Measurements from ENCODE around the gene CPSF4L.
"Not testable (repeated sequence)": the region's sequence is repeated elsewhere in the genome, so short reads cannot be mapped to it uniquely, and the experiment has no call there.

CPSF4L gene, protein sequence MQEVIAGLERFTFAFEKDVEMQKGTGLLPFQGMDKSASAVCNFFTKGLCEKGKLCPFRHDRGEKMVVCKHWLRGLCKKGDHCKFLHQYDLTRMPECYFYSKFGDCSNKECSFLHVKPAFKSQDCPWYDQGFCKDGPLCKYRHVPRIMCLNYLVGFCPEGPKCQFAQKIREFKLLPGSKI

DNA sequence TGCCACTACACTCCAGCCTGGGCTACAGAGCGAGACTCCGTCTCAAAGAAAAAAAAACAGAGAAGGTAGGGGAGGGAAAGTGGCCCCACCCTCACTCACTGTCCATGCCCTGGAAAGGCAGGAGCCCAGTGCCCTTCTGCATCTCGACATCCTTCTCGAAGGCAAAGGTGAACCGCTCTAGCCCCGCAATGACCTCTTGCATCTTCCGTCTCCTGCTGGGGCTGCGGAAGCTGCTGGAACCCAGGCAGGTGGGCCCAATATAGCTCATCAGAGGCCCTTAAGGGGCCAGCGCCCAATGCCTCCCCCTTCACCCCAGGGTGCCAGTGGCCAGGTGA is at the start of gene CPSF4L:
TSS of gene CPSF4L (minus strand) at position 264 of the 335 bp plus-strand sequence. CDS start at position 202, 62 bp downstream.
- no peak for DNase-seq

DNA sequence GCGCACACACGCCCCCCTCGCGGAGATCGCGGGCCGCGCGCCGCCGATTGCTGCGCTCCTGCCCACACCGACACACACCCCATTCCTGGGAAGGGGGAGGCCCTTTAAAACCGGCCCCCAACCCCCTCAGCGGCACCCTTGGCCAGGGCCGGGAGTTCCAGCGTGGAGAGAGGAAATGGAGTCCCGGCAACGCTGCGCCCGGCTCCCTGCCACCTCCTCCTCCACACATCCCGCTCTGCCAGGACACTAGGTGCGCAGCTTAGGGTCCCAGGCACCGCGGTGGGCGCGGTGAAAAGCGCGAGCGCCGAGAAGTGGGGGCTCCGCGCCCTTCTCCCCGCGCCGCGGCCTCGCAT is 49.7 kb upstream of the CPSF4L start:
- no peak for DNase-seq

DNA sequence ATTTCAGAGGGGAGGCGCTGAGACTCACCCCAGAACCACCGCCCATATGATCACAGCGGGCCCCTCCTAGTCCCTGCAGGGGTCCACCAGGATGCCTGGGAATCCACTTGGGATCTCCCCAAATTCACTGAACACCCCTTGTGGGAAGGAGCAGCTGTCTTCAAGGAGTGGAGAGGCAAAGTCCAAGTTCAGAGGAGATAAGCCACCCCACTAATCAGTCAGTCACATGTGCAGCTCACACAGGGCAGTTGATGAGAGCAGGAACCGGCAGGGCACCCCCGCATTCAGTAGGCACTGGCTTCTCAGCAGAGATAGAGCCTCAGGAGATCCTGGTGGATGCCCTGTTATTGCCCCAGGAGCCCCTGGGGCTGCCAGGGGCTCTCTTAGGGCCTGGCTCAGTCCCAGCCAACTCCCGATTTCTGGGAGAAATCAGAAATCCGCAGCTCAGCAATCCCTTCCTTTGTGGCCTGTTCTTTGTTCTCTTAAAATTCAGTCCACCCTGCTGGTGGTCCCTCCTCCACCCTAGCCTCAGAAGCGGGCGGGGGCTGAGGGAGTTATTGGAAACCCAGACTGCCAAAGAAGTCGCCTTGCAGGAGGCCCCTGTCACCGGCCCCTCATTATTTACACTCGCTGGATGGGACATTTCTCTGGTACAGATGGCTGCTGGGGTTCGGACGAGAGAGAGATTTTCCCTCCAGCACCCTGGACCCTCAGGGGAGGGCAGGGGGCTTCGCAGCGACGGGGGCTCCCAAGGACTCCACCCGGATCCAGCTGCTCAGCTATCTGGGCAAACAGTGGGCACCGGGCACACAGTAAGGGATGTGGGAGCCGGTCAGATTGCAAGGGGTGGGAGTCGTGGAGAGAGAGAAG is 48.3 kb upstream of the CPSF4L start:
- DNase-seq: no peak

DNA sequence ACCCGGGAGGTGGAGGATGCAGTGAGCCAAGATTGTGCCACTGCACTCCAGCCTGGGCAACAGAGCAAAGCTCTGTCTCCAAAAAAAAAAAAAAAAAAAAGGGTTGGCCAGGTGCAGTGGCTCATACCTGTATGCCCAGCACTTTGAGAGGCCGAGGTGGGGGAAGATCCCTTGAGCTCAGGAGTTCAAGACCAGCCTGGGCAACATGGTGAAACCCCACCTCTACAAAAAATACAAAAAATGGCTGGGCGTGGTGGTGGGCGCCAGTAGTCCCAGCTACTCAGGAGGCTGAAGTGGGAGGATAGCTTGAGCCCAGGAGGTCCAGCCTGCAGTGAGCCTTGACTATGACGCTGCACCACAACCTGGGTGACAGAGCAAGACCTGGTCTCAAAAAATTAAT is 47.3 kb upstream of the CPSF4L start:
- DNase-seq: not testable (repeated sequence)

DNA sequence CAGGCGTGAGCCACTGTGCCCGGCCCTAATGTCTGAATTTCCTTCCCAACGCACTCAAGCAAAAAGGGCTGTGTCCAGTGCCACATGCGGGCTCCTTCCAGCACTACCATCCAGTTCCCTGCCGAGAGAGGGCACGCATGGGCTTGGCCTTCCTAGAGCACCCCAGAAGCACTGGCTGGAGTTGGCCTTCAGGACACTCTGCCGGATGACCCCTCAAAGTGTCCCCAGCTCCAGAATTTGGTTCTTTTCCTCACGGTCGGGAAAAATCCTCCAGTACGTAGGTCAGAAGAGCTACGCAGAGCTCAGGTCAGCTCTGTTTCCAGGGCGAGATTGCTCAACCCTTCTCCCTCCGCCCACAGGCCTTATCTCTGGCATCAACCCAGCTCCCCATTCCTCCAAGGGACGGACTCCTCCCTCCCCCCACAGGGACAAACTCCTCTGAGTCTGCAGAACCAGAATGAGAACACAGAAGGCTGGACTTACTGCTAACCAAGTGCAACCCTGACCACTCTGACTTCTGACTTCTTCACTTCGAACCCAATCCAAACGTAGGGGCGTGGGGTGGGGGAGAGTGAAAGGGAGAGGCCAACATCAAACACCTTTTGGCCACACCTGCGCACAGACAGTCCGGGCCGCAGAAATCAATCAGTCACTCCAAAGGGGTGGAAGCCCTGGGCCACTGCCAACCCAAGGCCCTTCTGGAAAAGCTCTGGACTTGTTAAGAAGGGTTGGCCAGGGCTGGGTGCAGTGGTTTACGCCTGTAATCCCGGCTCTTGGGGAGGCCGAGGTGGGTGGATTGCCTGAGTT is 46.5 kb upstream of the CPSF4L start:
- no peak for DNase-seq

DNA sequence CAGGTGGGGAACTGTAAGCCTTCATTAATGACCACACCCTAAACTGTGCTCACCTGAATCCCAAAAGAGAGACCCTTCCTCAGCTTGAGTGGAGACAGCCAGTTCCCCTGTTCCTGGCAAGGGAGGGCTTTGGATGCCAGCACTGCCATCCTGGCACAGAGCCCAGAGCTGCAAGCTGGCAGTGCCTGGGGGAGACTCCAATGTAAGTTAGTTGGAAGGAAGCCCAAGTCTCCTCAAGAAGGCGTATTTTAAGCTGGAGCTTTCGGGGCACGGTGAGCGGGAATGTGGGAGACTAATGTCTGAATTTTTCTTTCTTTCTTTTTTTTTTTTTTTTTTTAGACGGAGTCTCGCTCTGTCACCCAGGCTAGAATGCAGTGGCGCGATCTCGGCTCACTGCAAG is 45.5 kb upstream of the CPSF4L start:
- no peak for DNase-seq

DNA sequence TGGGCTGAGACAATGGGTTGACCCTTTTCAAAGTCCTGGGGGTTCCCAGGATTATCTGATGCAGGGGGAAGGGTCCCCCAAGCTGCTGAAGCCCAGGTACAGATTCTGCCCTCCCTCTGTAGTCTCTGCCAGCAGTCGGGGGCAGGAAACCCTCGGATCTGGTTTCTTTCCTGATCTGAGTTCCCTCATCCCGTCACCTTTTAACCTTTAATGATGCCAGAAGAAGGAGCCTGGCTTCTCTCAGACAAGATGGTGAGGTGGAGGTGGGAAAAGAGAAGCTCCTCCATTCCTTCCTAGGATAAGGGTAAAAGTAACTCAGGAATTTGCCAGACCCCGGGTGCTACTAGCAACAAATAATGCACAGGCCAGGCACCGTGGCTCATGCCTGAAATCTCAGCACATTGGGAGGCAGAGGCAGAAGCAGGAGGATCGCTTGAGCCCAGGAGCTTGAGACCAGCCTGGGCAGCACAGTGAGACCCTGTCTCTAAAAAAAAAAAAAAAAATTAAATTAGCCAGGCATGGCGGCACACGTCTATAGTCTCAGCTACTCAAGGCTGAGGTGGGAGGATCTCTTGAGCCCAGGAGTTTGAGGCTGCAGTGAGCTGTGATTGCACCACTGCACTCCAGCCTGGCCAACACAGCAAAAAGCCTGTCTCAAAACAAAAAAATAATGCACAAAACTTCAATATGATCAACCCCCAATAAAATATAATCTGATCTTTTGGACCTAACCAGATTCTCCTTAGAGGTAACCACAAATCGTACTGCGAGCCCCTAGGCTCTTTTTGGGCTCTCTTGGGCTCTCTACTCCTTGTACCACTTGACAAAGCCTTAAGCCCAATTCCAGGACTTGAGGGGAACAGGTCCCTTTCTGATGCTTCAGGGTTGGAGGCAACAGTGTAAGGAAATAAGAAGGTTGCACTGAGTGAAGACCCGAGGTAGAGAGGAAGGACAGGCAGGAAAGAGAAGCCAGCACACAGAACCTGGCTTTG is 44.5 kb upstream of the CPSF4L start:
- DNase-seq: no peak

DNA sequence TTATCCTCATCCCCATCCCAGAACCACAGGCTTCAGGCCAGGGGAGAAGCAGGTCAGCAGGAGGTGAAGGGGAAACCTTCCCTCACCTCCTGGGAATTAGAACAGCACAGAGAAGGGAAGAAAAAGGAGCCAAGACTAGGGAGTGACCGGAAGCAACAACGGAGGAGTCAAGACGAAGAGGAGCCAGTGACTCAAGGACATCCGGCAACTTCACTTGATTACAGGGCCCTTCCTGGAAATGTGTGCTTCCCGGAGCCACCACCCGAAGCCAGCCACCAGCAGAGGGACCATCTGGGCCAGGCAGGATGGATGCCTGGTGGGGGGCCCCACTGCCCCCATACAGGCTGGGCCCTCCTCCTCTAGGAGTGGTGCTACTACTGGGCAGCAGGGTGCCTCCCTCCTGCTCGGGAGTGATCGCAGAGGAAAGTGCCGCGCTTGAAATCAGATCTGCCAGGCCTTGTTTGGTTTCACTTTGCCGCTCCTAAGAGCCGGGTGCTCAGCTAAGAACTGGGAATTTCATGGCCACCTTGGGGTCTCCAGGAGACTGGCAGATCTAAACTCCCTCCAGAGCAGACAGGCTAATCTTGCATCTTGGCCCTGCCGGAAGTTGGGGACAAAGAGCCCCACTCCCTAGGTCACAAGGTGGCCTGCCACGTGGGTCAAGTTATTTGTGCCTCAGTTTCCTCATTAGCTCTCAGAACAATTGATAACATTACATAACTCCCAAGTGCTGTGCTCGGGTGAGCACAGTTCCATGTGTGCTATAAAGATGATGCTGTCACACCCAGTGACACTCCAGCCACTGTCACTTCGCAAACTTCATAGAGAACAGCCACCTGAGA is 43.5 kb upstream of the CPSF4L start:
- DNase-seq: peak in 1 of 2 donors; percentile 35

DNA sequence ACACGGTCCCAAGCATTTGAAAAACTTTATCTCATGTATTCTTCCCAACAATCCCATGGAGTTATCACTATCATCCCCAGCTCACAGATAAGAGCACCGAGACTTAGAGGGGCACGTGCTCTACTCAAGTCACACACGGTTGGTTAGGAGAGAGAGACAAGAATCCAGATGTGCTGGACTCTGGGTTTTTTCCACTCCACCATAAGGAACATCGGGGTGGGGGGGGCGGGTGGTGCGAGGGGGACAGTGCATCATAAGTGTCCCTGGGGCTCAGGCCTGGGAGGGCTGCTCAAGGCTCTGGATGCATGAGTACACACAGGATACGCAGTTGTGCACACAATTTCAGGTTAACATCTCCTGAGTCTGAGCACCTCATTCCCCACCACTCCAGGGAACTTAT is 42.8 kb upstream of the CPSF4L start:
- DNase-seq: no peak

DNA sequence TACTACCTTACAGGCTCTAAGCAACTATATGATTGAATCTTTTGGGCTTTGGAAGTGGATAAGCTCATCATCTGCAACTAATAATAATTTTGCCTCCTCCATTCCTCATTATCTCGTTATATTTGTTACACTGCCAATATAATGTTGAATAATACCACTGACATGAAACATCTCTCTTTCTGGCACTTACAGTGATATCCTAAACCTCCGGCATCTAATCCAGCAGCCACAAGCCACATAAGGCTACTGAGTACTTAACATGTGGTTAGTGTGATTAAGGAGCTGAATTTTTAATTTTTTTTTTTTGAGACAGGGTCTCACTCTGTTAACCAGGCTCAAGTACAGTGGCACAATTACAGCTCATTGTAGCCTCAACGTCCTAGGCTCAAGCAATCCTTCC is 40.5 kb upstream of the CPSF4L start:
- no peak for DNase-seq

DNA sequence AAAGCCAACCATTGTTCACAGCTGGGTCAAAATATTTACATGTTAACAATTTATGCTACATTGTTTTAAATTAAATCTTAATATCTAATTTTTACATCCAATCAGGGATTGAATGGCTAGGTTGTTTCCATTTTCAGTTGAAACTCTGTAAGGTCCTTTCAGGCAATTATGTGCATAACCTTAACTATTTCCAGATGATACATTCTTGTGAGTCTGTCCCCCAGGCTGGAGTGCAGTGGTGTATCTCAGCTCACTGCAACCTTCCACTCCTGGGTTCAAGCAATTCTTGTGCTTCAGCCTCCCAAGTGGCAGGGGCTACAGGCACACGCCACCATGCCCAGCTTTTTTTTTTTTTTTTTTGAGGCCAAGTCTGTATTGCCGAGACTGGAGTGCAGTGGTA is 39.7 kb upstream of the CPSF4L start:
- DNase-seq: no peak

DNA sequence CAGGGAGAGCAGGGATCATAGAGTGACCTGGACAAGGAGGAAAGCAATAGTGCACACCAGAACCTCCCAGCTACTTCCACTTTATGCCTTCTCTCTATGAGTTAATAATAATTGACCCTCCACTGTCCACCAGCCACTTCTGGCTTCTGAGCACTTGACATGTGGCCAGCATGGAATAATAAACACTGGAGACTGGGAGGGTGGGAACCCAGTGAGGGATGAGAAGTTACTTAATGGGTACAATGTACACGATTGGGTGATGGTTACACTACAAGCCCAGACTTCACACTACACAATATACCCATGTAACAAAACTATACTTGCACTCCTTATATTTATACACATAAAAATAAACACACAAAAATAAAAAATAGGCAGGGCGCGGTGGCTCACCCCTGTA is 38.7 kb upstream of the CPSF4L start:
- no peak for DNase-seq

DNA sequence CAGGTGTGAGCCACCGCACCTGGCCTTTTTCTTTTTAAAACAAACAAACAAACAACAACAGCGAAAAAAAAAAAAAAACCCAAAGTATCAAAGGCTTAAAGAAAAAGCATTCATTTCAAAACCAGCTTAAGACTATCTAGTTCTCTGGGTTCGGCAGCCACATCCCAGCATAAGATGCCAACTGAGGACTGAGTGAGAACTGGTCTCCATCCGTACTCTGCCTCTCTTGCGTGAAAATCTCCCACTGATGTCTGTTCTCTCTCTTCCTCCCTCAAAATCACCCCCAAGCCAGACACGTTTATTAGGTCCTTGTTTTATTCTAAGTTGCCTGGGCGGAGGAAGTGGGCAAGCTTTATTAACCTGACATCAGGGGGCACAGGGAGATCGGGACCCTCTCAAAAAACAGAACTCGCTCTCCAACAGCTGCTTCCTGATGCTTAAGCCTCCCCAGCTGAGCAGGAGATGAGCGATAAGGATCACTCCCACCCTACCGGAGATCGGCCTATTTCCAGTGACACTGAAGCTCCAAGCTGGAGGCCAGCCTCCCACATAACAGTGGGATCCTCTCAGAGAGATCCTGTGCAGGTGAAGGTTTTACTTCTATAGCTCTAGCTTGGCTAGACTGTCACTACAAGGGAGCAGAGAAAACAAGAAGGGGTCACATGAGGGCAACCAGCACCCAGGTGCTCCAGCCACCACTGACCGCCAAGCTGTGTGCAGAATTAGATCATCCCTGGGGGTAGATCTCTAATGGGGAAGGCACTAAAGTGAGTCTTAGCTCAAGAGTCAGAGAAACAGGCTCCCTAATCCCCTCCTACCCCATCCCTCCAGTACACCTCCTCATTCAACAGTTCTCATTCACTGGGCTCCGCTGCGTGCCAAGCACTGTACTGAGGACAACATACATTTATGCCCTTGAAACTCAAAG is 36.5 kb upstream of the CPSF4L start:
- no peak for DNase-seq

DNA sequence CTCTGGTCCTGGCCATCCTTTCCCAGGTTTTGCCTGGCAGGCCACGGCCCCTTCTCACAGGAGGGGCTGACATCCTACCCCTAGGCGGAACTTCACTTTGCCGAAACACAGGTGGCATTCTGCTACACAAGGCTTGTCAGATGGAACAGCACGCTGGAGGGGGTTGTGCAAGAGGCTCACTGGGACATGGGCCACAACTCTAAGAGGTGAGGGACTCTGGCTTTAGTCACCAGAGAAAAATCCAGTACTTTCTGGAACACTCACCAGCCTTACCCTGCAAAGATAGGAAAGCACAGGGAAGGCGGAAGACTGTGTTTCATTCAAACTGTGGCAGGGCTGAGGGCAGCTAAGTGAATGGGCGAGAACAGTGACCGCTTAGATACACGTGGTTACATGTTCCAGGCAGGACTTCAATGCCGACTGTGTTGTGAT is 31.8 kb upstream of the CPSF4L start:
- DNase-seq: no peak

DNA sequence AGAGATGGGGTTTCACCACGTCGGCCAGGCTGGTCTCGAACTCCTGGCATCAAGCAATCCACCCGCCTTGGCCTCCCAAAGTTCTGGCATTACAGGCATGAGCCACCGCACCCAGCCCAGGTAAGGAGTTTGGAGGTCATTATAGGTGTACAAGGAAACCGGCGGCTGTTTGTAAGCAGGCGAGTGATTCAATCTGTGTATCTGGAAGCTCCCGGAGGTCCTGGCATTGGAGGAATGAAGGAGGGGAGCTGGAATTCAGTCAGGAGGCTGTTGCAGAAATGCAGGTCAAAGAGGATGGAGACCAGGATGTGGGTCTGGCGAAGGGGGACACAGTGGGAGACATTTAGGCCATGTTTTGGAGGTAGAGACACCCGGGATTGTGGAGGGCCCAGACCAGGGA is 31.4 kb upstream of the CPSF4L start:
- DNase-seq: no peak

DNA sequence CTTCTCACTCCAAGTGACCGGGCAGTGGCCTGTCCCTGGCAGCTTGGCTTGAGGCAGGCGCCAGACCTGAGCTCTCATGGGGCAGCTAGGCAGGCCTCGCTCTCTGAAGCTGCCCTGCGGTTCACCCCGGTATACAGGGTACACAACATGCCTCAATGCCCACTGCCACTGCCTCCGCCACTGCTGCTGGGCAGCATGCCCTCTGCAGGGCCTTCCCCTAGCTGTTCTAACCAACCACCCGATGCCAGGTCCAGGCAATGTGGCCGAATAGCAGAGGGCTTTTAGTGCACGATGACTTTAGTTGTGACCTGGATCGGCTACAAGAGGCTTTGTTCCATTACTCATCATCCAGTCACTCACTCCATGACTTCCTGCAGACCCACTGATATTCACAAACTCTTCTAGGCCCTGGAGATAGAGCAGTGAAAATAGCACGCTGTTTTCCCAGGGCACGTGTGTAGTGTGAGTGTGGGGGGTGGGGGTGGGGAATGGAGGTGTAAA is 30.4 kb upstream of the CPSF4L start:
- DNase-seq: no peak

DNA sequence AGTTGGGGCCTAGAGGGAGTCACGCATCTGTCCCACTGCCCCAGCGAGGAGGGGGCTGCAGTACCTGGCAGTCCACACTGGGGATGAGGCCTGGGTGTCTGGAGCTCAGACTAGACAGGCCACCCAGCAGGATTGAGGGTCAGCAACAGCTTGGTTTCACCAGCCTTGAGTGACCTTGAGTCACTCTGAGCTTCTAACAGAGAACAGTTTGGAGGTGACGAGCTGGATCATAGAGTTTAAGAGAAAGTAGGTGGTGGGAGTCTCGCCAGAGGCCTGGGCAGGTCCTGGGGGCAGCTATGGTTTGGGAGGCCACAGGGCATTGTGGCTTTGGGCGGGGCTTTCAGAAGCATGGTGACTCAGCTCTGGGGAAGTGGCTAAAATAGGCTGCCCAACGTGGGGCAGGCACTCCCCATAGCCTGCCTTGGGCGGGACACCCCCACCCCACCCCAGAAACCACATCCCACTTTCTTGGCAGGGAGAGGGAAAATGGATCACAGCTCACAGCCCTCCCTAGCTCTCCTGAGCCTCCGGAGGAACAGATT is 29.7 kb upstream of the CPSF4L start:
- peak; percentile 9 to 61 for DNase-seq

DNA sequence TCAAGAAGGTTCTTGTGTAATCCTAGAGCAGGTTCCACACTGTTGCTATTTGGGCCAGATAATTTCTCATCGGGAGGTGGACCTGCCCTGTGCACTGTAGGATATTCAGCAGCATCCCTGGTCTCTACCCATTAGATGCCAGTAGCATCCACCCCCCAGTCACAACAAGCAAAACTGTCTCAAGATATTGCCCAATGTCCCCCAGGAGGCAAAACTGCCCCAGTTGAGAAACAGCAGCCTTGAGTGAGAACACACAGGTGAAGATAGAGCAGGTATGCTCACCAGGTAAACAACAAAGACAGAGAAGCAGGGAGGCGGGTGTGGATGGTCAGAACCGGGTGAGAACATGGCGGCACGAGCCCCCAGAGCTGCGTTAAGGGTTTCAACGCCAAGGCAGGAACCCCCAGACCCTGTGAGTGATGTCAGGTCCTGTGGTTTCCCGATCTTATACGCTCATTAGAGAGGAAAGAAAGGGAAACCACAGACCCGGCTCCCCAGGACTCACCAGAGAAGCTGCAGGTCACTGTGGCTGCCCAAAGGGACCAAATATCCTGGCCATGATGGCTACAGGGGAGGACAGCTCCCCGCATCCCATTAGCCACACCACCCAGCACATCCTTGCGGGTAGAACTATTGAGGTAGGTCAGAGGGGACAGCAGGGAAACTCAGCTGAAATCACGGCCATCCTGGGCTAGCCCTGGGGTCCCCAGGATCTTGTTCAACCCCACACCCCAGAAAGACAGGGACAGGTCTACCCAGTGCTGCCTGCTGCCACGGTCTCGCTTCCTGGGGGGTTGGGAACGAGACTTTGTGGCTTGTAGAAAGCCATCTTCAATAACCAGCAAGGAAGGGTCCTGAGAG is 28.9 kb upstream of the CPSF4L start:
- no peak for DNase-seq

Data from CD4-positive, alpha-beta T cell treated with Interferon alpha-2 for 1 hour (primary cell).